Neuronal stem cell (in vitro differentiated cells): ENCODE data around the gene TRIM52.

Source experiments
- DNase-seq: peaks from one replicate; pipeline ENCODE4 v3.0.0-alpha.2; 2013; ENCODE audit warnings: low spot score
- H2AFZ ChIP-seq: one replicate; pipeline ENCODE4 v1.6.1; 2013; ENCODE audit warnings: mild to moderate bottlenecking, low read length, inconsistent platforms
- H2AK5ac ChIP-seq: 2 replicates; pipeline ENCODE4 v1.6.1; 2013; ENCODE audit warnings: low read depth, mild to moderate bottlenecking, inconsistent platforms, low read length, moderate library complexity, mixed read lengths
- H2BK120ac ChIP-seq: 2 replicates; pipeline ENCODE4 v1.6.1; 2013; ENCODE audit warnings: low read depth, mild to moderate bottlenecking, inconsistent platforms, low read length, moderate library complexity, mixed read lengths
- H2BK12ac ChIP-seq: one replicate; pipeline ENCODE4 v1.6.1; 2013; ENCODE audit warnings: low read length, inconsistent platforms
- H2BK15ac ChIP-seq: 2 replicates; pipeline ENCODE4 v1.6.1; 2013; ENCODE audit warnings: mild to moderate bottlenecking, low read length, inconsistent platforms, mixed read lengths
- H2BK5ac ChIP-seq: one replicate; pipeline ENCODE4 v1.6.1; 2013; ENCODE audit warnings: inconsistent platforms, mild to moderate bottlenecking, low read length, moderate library complexity
- H3K14ac ChIP-seq: one replicate; pipeline ENCODE4 v1.6.1; 2013; ENCODE audit warnings: low read length, inconsistent platforms
- H3K18ac ChIP-seq: 2 replicates; pipeline ENCODE4 v1.6.1; 2013; ENCODE audit warnings: low read length, inconsistent platforms
- H3K23ac ChIP-seq: 2 replicates; pipeline ENCODE4 v1.6.1; 2013; ENCODE audit warnings: low read depth, mild to moderate bottlenecking, mixed read lengths, low read length, inconsistent platforms; ENCODE audit not compliant: poor library complexity
- H3K27ac ChIP-seq: replicated peaks from 3 replicates; pipeline ENCODE4 v1.5.1; 2013; ENCODE audit warnings: low read length, inconsistent platforms
- H3K27me3 ChIP-seq, 3 experiments: 2 replicates each; pipeline ENCODE4 v1.6.1; 2013; ENCODE audit warnings: low read length in 3 of 3, mild to moderate bottlenecking in 2 of 3, inconsistent platforms in 1 of 3, low read depth in 1 of 3, mixed read lengths in 1 of 3, moderate library complexity in 1 of 3; ENCODE audit not compliant: control insufficient read depth in 3 of 3, insufficient read depth in 3 of 3
- H3K36me3 ChIP-seq, 2 donors: replicated peaks in 1 of 2; 2 replicates each; pipeline ENCODE4 v1.6.1; 2013; ENCODE audit warnings: low read length in 2 of 2; ENCODE audit not compliant: control insufficient read depth in 2 of 2, insufficient read depth in 2 of 2
- H3K4ac ChIP-seq: 2 replicates; pipeline ENCODE4 v1.6.1; 2013; ENCODE audit warnings: inconsistent platforms, mild to moderate bottlenecking, low read length, moderate library complexity
- H3K4me1 ChIP-seq, 2 donors: 1 replicate in 1 of 2; 2 replicates in 1 of 2; pipeline ENCODE4 v1.6.1; 2013; ENCODE audit warnings: low read length in 2 of 2, low read depth in 1 of 2; ENCODE audit not compliant: control insufficient read depth in 2 of 2, insufficient read depth in 1 of 2
- H3K4me2 ChIP-seq: one replicate; pipeline ENCODE4 v1.6.1; 2013; ENCODE audit warnings: mild to moderate bottlenecking, low read length, inconsistent platforms; ENCODE audit not compliant: insufficient read depth, poor library complexity, severe bottlenecking
- H3K4me3 ChIP-seq, 2 donors: 2 replicates each; pipeline ENCODE4 v1.5.1; 2013; ENCODE audit warnings: low read length in 2 of 2, mild to moderate bottlenecking in 2 of 2, inconsistent platforms in 1 of 2, moderate library complexity in 1 of 2
- H3K79me1 ChIP-seq: one replicate; pipeline ENCODE4 v1.6.1; 2013; ENCODE audit warnings: low read depth, mild to moderate bottlenecking, inconsistent platforms, low read length, moderate library complexity
- H3K9ac ChIP-seq: one replicate; pipeline ENCODE4 v1.6.1; 2013; ENCODE audit warnings: mild to moderate bottlenecking, low read depth, low read length, inconsistent platforms; ENCODE audit not compliant: poor library complexity
- H3K9me3 ChIP-seq, 2 donors: replicated peaks in 1 of 2; 2 replicates each; pipeline versions ENCODE3 to v1.6.1; 2013; ENCODE audit warnings: low read length in 2 of 2, mild to moderate bottlenecking in 2 of 2, inconsistent platforms in 1 of 2, low read depth in 1 of 2, mixed read lengths in 1 of 2, moderate library complexity in 1 of 2; ENCODE audit not compliant: control insufficient read depth in 2 of 2, insufficient read depth in 1 of 2
- H4K8ac ChIP-seq: one replicate; pipeline ENCODE4 v1.6.1; 2013; ENCODE audit warnings: low read depth, mild to moderate bottlenecking, inconsistent platforms, low read length, moderate library complexity
- H4K91ac ChIP-seq: one replicate; pipeline ENCODE4 v1.6.1; 2013; ENCODE audit warnings: low read length, low read depth, mild to moderate bottlenecking, inconsistent platforms; ENCODE audit not compliant: poor library complexity
- WGBS, 2 donors: extraction: QIAGEN DNeasy Blood & Tissue Kit; methylation state at CpG; one replicate each; pipeline ENCODE4 v1.1.7; 2013; ENCODE audit warnings: missing lambda C conversion rate in 2 of 2, mixed read lengths in 1 of 2; ENCODE audit not compliant: insufficient read length in 2 of 2, insufficient replicate concordance in 1 of 2; ENCODE audit errors: extremely low coverage in 2 of 2; 5-methylcytosine and 5-hydroxymethylcytosine counted together

Gene TRIM52

DNA sequence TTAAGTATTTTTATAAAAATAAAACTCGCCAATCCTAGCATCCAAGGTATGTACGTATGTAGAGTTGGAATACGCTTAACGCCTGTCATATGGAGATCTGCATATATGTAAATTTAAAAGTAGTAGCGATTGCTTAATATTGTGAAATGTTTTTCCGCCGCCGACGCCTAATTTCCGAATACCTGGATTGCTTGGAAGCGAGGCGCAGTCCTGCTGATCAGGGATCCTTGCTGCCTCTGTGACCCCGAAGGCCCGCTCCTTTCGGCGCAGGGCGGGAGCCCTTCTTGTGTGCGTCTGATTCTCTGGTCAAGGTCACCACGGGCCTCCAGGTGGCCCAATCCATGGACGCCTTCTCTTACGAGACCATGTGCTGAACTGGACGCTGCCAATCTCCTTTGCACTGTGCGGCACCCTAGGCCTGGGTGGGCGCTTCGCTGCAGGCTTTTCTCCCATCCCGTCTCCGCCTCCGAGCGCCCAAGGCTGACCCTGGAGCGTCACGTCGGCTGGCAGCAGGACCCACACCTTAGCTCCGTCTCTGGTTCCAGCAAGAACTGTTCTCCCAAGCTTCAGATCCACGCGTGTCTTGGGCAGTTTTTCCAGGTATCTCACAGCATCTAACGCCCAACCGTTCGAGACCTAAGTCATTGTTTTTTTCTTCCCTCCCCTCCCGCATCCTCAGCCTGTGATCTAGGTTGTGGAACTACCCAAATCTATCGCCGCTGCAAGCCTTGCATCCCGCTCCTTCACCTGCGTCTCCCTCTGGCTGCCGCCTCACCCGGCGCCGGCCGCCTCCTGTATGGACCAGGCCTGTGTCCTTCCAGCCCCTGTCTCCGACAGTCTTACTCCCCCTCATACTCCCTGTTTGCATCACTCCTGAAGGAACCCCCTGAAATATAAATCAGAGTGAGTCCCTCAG is 41.4 kb downstream of the TRIM52 start:
- Histone ChIP-seq H3K18ac (no peak overlapping the region), H2BK12ac (peak overlapping the region; percentile 43), H2AK5ac (peak overlapping the region; percentile 45), H3K4me2 (no peak overlapping the region), H4K8ac (no peak overlapping the region), H3K27me3 (peaks cover 0 to 10% (median 0%) of the 10 kb centered on the region in 3 experiments), H3K23ac (peak overlapping the region; percentile 92), H2BK15ac (peak overlapping the region; percentile 55), H3K27ac (no peak overlapping the region), H3K9ac (no peak overlapping the region), H2BK5ac (no peak overlapping the region), H2AFZ (no peak overlapping the region), H3K4me3 (no peak overlapping the region), H3K36me3 (peaks cover 0 to 1% of the 10 kb centered on the region in 2 donors), H3K9me3 (no peaks in the 10 kb centered on the region), H4K91ac (no peak overlapping the region), H3K14ac (no peak overlapping the region), H3K4ac (no peak overlapping the region), H3K79me1 (peaks cover 2% of the 10 kb centered on the region), H2BK120ac (no peak overlapping the region), H3K4me1 (peaks cover 5 to 8% of the 10 kb centered on the region in 2 donors)
- no CpG with 5 or more reads among the region's 49 CpGs for WGBS, 2 donors
- DNase-seq, result no peak

- no peak overlapping the region for H3K4ac ChIP-seq
- H3K23ac ChIP-seq, result no peak overlapping the region
- H4K8ac ChIP-seq, result no peak overlapping the region
- H3K14ac ChIP-seq, result no peak overlapping the region
- H3K4me3 ChIP-seq, result peak overlapping the region; percentile 46 to 73
- no CpG with 5 or more reads among the region's 10 CpGs for WGBS, 2 donors
- no peak overlapping the region for H3K27ac ChIP-seq
- H3K79me1 ChIP-seq, result no peaks in the 10 kb centered on the region
- peak overlapping the region; percentile 62 for H2AFZ ChIP-seq
- H3K36me3 ChIP-seq, result no peaks in the 10 kb centered on the region
- peaks cover 0 to 10% (median under 1%) of the 10 kb centered on the region in 3 experiments for H3K27me3 ChIP-seq
- no peak overlapping the region for H2BK5ac ChIP-seq
- H4K91ac ChIP-seq, result no peak overlapping the region
- DNase-seq, result no peak
- H3K4me2 ChIP-seq, result peak overlapping the region; percentile 37
- H3K9me3 ChIP-seq, result no peaks in the 10 kb centered on the region
- no peak overlapping the region for H3K9ac ChIP-seq
- no peak overlapping the region for H3K18ac ChIP-seq
- peaks cover 0 to 2% of the 10 kb centered on the region in 2 donors for H3K4me1 ChIP-seq
- no peak overlapping the region for H2BK12ac ChIP-seq
- H2BK120ac ChIP-seq, result no peak overlapping the region
- no peak overlapping the region for H2BK15ac ChIP-seq
- H2AK5ac ChIP-seq, result no peak overlapping the region
Observed at GRCh38 chr5:181218795-181219124, 42.2 kb downstream of the TRIM52 start.

DNA sequence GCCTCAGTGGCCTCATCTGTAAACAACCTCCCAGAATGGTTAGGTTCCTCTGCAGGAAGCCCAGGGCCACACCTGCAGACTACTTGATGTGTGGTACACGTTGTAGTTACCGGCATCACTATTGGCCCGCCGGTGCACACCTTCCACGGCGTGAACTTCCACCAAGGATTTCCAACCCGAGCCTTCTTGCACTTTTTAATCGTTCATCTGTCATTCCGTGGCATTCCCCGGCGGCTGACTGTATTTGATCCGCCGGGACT is 43.2 kb downstream of the TRIM52 start:
- Histone ChIP-seq H2AK5ac (no peak overlapping the region), H3K4me2 (peak overlapping the region; percentile 76), H3K4ac (no peak overlapping the region), H4K8ac (no peak overlapping the region), H2AFZ (peak overlapping the region; percentile 92), H2BK15ac (no peak overlapping the region), H2BK12ac (no peak overlapping the region), H3K9me3 (no peaks in the 10 kb centered on the region), H3K23ac (no peak overlapping the region), H3K36me3 (no peaks in the 10 kb centered on the region), H3K4me1 (peaks cover 0 to 2% of the 10 kb centered on the region in 2 donors), H4K91ac (no peak overlapping the region), H3K27ac (no peak overlapping the region), H3K18ac (no peak overlapping the region), H3K27me3 (peaks cover 0 to 14% (median 10%) of the 10 kb centered on the region in 3 experiments), H2BK5ac (no peak overlapping the region), H3K4me3 (peak overlapping the region; percentile 57 to 82), H3K14ac (no peak overlapping the region), H2BK120ac (no peak overlapping the region), H3K9ac (no peak overlapping the region), H3K79me1 (no peaks in the 10 kb centered on the region)
- no peak for DNase-seq
- WGBS, 2 donors, result no CpG with 5 or more reads among the region's 13 CpGs

DNA sequence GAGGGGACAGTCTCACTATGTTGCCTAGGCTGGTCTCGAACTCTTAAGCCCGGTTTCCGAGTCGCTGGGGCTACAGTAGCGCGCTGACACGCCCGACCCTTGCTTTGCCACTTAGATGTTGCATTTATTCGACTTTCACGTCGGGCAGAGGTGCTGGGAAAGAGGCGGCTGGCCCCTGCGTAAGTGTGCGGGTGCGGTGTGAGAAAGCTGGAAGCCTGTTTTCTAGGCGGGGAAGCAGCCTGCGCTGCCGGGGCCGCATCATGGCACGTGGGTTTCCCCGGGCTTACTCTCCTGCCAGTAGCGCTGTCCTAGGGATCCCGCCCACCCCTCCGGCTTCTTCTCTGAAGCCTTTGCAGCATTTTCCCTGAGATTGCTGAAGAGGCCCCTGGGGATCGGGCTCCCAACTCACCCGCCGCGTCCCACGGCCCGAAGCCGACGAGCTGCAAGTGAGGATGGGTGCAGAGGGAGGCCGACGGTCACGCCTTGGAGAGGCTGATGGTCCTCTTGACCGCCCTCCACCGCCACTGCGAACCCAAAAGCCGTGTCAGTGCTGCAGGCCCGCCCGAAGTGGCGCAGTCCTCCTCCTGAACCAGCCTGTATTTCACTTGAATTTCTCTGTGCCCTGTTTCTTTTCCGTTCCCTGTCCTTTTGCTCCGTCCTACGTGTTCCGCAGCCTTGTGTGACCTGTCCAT is 43.7 kb downstream of the TRIM52 start:
- Histone ChIP-seq H3K4me2 (peak overlapping the region; percentile 76), H3K23ac (no peak overlapping the region), H3K27ac (no peak overlapping the region), H3K14ac (no peak overlapping the region), H3K9ac (no peak overlapping the region), H3K4ac (no peak overlapping the region), H4K8ac (no peak overlapping the region), H3K9me3 (no peaks in the 10 kb centered on the region), H3K36me3 (no peaks in the 10 kb centered on the region), H2BK120ac (no peak overlapping the region), H3K27me3 (peaks cover 0 to 15% (median 15%) of the 10 kb centered on the region in 3 experiments), H2AK5ac (no peak overlapping the region), H2AFZ (peak overlapping the region; percentile 92), H4K91ac (no peak overlapping the region), H2BK15ac (no peak overlapping the region), H2BK5ac (no peak overlapping the region), H3K4me1 (peaks cover 0 to 2% of the 10 kb centered on the region in 2 donors), H3K4me3 (peak overlapping the region; percentile 57 to 82), H2BK12ac (no peak overlapping the region), H3K79me1 (no peaks in the 10 kb centered on the region), H3K18ac (no peak overlapping the region)
- no CpG with 5 or more reads among the region's 46 CpGs for WGBS, 2 donors
- DNase-seq, result peak; percentile 65
